Esophagus mucosa (tissue), 1 donor: Measurements from ENCODE around the gene PCSK2. TPM values are rescaled to one million over a fixed set of nuclear protein-coding genes. Genes with fewer than 3 reads are reported as not detected.

ENCODE experiments used
- ATAC-seq: fragments of 200-7000 bp; cut with Tn5 transposase; one replicate; pipeline ENCODE4 v1.9.1; 2020
- total RNA-seq: library from RNA; stranded (reverse); gene quantifications from one replicate; pipeline ENCODE4 v1.2.4, GENCODE V29; 2023
- donor health status: DM: yes; HTN: yes; CAD: no.

Gene PCSK2
- total RNA-seq, 1 donor from 2014 or later, result 0.12 TPM

- no peak for ATAC-seq
Observed at GRCh38 chr20:17343656-17344452, 117.0 kb downstream of the PCSK2 start.

- ATAC-seq, result no peak
Observed at GRCh38 chr20:17344790-17345189, 118.0 kb downstream of the PCSK2 start.

GRCh38 chr20:17345321-17345720 lies 118.5 kb downstream of the PCSK2 start:
- no peak for ATAC-seq

- ATAC-seq, result no peak
Observed at GRCh38 chr20:17350321-17350720, 123.5 kb downstream of the PCSK2 start.

GRCh38 chr20:17357238-17357637 lies 130.4 kb downstream of the PCSK2 start:
- ATAC-seq, result no peak

- ATAC-seq, result peak; percentile 93
Observed at GRCh38 chr20:17358854-17359253, 132.0 kb downstream of the PCSK2 start.

- ATAC-seq, result no peak
Observed at GRCh38 chr20:17364681-17365080, 137.8 kb downstream of the PCSK2 start.

GRCh38 chr20:17365831-17366230 lies 139.0 kb downstream of the PCSK2 start:
- ATAC-seq, result no peak

- no peak for ATAC-seq
Observed at GRCh38 chr20:17369506-17369905, 142.7 kb downstream of the PCSK2 start.

- no peak for ATAC-seq
Observed at GRCh38 chr20:17372806-17373440, 146.1 kb downstream of the PCSK2 start.

GRCh38 chr20:17374086-17374485 lies 147.2 kb downstream of the PCSK2 start:
- no peak for ATAC-seq

GRCh38 chr20:17376031-17376430 lies 149.2 kb downstream of the PCSK2 start:
- ATAC-seq, result no peak

GRCh38 chr20:17377231-17377630 lies 150.4 kb downstream of the PCSK2 start:
- no peak for ATAC-seq

GRCh38 chr20:17379651-17380050 lies 152.8 kb downstream of the PCSK2 start:
- no peak for ATAC-seq

GRCh38 chr20:17380801-17381200 lies 154.0 kb downstream of the PCSK2 start:
- no peak for ATAC-seq

- ATAC-seq, result peak; percentile 67
Observed at GRCh38 chr20:17381724-17382123, 154.9 kb downstream of the PCSK2 start.

- ATAC-seq, result no peak
Observed at GRCh38 chr20:17385798-17386197, 159.0 kb downstream of the PCSK2 start.

- no peak for ATAC-seq
Observed at GRCh38 chr20:17390655-17391054, 163.8 kb downstream of the PCSK2 start.

GRCh38 chr20:17391127-17391771 lies 164.4 kb downstream of the PCSK2 start:
- no peak for ATAC-seq

GRCh38 chr20:17394411-17394810 lies 167.6 kb downstream of the PCSK2 start:
- no peak for ATAC-seq

GRCh38 chr20:17395729-17396128 lies 168.9 kb downstream of the PCSK2 start:
- ATAC-seq, result no peak

- ATAC-seq, result no peak
Observed at GRCh38 chr20:17399303-17399985, 172.6 kb downstream of the PCSK2 start.

GRCh38 chr20:17403461-17403860 lies 176.6 kb downstream of the PCSK2 start:
- no peak for ATAC-seq
